GM12874 (cell line): Measurements from ENCODE around the gene AGBL3.

Experiments used
- TF ChIP-seq, protein P1 (sequence below): IDR thresholded peaks from 2 replicates; pipeline ENCODE4 v1.5.1; 2011; ENCODE audit warnings: low read depth, mild to moderate bottlenecking, control low read depth, low read length, moderate library complexity; ENCODE audit not compliant: insufficient read depth

Gene AGBL3

DNA sequence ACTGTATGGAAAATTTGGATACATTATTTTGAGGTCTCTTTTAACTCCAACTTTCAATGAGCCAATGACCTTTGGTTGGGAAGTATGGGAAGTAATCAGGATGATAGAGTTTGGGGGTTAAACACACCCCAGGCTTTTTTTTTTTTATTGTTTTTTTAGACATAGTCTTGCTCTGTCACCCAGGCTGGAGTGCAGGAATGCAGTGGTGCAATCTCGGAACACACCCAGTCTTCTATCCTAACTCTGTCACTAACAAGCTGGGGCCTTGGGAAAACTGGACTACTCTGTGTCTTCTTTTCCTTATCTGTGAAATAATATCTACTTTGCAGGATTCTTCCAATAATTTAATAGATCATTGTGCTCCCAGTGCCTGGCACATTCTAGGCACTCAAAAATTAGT, 37.6 kb upstream of the AGBL3 start:
- TF ChIP-seq, protein P1, sequence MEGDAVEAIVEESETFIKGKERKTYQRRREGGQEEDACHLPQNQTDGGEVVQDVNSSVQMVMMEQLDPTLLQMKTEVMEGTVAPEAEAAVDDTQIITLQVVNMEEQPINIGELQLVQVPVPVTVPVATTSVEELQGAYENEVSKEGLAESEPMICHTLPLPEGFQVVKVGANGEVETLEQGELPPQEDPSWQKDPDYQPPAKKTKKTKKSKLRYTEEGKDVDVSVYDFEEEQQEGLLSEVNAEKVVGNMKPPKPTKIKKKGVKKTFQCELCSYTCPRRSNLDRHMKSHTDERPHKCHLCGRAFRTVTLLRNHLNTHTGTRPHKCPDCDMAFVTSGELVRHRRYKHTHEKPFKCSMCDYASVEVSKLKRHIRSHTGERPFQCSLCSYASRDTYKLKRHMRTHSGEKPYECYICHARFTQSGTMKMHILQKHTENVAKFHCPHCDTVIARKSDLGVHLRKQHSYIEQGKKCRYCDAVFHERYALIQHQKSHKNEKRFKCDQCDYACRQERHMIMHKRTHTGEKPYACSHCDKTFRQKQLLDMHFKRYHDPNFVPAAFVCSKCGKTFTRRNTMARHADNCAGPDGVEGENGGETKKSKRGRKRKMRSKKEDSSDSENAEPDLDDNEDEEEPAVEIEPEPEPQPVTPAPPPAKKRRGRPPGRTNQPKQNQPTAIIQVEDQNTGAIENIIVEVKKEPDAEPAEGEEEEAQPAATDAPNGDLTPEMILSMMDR, result no peak

DNA sequence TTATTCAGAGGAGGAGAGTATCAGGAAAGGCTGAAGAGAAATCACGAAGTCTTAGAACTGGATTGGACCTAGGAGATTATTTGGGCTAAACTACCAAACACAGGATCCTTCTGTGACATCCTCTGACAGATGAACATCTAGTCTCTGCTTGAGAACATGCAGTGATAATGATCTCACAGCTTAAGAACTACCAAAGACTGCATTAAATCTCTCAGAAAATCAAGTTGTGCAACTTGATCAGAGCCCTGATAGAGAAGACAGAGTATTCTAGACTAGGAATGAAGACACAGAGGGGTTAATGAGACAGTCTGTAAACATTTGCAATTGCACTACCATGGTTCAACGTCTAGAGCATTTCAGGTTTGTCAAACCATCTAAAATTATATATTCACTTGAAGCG, 37.1 kb upstream of the AGBL3 start:
- TF ChIP-seq, protein P1, result no peak

DNA sequence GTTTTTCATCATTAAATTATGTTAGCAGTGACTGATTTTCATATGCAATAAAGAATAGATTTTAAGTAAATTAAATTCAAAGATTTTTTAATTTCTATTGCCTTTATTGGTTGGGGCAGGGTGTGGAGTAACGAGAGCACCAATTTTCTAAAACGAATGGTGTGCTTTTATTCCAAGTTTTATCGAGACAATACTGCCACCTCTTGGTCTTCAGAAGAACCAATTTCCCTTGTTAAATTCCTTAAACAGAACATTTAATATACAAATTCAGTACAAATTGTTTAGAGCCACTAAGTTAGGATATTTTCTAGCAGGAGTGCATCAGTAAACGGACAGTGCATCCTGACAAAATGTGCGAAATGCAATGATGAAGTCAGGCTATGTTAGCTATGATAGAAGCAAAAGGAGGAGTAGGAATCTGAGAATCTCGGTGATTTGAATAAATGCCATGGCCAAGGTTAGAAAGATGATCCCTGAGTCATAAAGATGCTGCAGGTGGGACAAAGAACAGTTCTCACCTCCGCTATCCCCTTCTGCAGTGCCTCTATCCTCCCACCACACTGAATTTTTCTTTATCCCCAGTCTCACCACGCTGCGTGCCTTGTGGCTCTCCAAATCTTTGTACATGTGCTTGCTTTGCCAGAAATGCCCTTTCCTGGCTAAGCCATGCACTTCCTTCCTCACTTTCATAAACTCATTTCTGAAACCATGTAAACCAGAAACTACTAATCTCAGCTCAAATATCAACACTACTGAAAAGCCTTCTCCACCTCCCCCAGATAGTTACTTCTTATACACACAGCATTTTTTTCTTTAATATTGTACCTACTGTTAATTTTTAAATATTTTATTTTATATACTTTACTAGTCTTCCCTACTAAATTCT, 31.9 kb upstream of the AGBL3 start:
- TF ChIP-seq, protein P1, result peak; percentile 13; the same call in 1 of the 2 replicates

DNA sequence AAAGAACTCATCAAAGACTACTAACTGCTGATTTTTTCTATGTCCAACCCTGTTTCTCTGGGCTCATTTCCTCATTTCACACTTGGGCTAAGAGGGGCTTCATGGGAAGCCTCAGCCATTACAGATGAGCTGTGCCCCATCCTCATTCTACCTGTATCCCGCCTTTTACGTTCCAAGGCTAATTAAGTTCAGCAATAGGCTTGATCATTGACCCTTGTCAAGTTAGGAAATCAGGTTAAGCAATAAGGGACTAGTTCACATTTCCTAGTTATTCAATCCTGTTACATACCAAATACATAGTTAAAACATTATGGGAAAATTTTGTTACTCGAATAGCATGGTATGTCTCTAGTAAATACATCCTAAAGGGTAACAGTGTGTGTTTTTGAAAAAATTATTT, 29.3 kb upstream of the AGBL3 start:
- TF ChIP-seq, protein P1, result no peak

DNA sequence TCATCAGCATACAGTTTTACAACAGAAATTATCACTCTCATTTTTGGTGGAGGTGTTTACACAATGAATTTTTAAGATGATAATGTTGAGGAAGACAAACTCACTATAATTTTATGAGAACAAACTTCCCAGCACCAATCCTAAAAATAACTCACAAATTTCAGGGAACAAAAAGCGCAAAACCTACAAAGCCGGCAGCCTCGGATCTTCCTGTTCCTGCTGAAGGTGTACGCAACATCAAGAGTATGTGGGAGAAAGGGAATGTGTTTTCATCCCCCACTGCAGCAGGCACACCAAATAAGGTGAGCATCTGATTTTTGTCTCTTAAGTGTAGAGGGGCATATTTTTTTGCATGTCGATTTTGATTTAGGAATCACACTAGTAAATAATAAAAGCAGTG, 26.5 kb upstream of the AGBL3 start:
- TF ChIP-seq, protein P1, result no peak

DNA sequence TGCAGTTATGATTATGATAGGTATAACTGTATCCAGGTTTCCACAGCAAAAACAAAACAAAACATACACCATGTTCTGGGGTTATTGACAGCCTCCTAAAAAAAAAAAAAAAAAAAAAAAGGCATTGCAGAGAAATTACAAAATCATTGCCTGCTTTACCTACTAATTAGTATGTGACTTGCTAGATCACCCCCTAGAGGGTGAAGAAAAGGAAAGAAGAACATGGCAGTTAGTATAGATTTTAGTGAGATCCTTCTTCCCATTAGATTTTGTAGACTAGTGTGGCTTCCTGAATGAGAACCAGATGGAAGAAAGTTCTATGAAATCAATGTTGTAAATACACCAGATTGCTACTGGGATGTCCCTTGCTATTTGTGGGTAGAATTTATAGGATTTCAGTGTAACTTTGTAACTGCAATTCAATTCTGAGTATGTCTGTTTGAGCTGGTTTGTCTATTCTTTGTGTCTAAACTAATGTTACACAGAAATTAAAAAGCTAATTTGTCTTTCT, 24.0 kb upstream of the AGBL3 start:
- TF ChIP-seq, protein P1, result no peak

DNA sequence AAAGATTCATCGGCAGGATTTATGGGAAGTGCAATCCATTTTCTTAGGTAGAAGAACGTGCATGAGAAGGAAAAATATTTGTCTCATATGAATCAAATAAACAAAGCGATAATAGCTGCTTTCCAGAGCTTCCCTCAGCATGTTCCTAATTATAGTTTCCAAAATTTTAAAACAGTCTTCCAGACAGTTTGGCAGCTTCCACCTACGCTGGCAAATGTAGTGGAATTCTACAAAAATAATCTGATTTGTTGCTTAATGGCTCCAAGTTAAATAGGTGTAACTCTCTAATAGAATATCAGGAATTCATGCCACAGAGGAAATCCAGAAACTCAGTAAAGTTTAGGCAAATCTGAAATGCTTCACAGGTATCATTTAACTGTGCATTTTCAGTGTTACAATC, 23.3 kb upstream of the AGBL3 start:
- TF ChIP-seq, protein P1, result no peak
